ENCODE data around the gene CBX5.
"Not testable (repeated sequence)": the region's sequence is repeated elsewhere in the genome, so short reads cannot be mapped to it uniquely, and the experiment has no call there.

CBX5 gene

GRCh38 chr12:54294152-54294952 lies 14.4 kb upstream of the CBX5 start:
- no peak for DNase-seq (ENCODE audit: low read depth)

DNA sequence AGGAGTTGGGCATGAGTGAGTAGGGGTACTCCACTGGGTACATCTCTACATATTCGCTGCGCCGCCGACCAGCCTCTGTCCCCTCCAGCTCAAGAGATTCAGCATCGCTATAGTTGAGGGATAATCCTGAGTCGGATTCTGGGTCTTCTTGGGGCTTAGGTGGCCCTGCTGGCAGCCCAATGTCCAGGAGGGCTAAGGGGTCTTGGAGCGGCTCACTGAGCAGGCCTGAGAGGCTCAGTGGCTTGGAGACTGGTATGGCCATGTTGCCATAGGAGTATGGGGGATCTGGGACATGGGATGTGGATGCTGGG lies 13.0 kb upstream of the CBX5 start:
- no peak for DNase-seq (ENCODE audit: low read depth)

GRCh38 chr12:54292083-54292930 lies 12.4 kb upstream of the CBX5 start:
- DNase-seq (ENCODE audit: low read depth), result no peak

DNA sequence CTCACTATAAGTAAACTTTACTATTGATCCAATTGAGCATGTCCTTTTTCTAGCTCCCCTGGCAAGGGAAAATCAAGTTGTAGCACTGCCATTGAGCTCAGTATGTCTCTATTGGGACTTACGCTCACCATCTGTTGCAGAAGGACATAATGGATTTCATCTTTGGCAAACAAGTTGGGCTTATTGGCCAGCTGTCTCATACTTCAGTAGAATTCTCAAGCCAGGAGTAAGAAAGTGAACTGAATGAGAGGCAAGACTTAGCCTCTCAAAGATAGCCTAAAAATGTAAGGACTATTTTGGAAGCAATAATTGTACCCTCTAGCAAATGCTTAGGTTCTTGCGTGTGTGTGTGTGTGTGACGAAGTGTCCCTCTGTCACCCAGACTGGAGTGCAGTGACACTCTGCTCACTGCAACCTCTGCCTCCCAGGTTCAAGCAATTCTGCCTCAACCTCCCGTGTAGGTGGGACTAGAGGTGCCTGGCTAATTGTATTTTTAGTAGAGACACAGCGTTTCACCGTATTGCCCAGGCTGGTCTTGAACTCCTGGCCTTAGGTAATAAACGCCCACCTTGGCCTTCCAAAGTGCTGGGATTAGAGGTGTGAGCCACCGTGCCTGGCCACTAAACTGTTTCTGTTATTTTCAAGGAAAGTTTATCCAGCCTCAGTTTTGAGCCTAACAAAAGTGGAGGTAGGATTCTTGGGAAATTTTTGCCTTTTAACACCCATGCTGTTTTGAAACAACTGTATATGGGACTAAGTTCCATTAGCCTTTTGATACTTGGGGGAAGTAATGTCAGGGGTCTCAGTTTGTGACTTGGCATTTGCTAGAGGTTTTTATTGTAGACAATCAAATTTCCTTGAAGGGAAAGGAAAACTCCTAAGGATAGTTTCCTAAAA lies 7.6 kb upstream of the CBX5 start:
- DNase-seq (ENCODE audit: low read depth), result no peak

DNA sequence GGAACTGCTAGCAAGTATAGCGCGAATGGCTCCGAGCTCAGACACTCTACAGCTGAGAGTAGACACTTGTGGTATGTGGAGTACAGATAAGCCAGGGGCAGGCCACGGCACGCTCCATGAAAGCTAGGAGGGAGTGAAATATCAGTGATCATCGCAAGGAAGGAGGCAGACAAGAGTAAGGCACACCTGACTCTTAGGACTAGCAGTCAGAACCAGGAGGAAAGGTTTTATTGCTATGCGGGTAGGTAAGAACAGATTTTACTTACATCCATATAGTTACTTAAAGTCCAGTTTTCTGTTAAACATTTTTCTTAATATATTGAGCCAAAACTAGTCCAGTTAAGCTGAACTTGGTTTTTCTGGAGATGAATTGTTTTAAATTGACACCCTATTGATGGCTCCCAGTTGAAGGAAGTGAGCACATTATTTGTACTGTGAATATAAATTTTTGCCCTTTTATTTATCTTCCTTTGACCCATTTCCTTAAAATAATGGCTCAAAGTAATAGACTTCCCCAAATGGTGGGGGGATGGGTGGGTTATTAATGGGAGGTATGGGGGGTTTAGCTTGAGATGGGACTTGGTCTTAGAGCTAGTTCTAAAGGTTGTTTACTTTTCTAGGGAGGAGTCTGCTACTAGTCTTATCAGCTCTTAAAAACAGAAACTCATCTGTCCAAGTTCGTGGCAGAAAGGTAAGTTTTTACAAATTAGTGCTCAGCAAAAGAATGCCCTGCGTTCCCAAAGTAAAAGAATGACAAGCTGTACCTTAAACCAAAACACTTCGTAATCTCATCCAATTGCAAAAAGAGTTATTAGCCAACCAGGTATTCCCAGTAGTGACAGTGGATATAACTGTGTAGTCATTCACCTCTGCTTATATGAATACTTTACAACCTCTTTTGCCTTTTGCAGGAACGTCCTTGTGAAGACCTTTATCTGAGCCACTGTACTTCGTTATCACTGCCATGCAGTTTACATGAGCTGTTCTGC lies 6.4 kb upstream of the CBX5 start:
- no peak for DNase-seq (ENCODE audit: low read depth)

- DNase-seq (ENCODE audit: low read depth), result no peak
These were observed 5.5 kb upstream of the CBX5 start for GRCh38 chr12:54285150-54286041.

DNA sequence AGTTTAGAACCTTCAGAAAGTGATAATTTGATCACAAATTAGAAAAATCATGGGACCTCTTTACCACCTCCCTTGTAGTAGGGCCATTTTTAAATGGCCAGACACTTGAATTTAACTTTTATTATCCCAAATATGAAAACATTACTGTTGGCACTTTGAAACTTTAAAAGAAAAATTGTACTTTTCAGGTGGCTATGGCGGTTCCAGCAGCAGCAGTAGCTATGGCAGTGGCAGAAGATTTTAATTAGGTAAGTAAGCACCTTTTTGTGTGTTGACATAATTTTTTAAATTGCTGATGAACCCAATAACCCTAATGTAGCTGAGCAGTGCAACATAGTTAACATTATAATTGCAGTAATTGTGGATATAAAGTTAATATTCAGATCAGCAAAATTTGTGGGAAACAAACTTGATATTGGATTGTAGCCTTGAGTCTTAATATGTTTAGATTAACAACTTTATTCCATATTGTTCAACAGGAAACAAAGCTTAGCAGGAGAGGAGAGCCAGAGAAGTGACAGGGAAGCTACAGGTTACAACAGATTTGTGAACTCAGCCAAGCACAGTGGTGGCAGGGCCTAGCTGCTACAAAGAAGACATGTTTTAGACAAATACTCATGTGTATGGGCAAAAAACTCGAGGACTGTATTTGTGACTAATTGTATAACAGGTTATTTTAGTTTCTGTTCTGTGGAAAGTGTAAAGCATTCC lies 4.3 kb upstream of the CBX5 start:
- not testable (repeated sequence) for DNase-seq (ENCODE audit: low read depth)

DNA sequence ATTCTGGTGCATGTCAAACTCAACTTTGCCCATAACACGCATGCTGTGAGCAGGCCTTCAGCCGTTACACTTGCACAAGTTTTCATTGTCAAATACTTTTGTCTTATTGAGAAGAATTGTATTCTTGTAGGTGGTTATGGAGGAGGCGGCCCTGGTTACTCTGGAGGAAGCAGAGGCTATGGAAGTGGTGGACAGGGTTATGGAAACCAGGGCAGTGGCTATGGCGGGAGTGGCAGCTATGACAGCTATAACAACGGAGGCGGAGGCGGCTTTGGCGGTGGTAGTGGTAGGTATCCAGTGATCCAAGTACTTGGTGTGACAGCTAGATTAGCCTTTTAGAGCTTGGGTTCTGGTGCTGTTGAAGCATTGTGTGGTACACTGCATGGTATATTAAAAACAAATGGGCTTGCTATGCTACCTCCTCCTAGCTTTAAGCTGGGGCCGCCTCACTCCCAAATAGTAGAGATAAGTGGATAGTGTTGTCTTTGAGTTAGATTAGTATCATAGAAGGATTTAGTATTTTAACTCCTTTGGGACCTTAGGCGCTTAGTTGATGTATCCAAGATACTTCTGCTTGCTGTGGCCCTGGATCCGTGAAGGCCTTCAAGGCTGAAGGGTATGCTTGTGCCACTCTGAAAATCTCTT lies 3.1 kb upstream of the CBX5 start:
- no peak for DNase-seq (ENCODE audit: low read depth)

DNA sequence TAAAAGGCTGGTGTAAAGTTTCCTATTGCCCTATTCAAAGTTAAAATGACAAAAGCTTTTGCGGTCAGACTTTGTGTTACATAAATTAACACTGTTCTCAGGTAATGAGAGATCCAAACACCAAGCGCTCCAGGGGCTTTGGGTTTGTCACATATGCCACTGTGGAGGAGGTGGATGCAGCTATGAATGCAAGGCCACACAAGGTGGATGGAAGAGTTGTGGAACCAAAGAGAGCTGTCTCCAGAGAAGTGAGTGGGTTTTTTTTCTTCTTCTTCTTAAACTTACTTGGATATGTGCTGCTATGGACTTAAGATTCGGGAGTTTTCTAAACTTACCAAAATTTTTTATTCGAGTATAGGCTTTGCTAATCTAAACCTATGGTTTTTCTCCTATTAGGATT lies 1.8 kb upstream of the CBX5 start:
- DNase-seq (ENCODE audit: low read depth), result not testable (repeated sequence)

- not testable (repeated sequence) for DNase-seq (ENCODE audit: low read depth)
These were observed 1.3 kb upstream of the CBX5 start for GRCh38 chr12:54281261-54281638.

- peak; percentile 97 for DNase-seq (ENCODE audit: low read depth)
These were observed 742 bp upstream of the CBX5 start, which contains the start of gene HNRNPA1 for GRCh38 chr12:54280468-54281260. Gene HNRNPA1 (plus strand): TSS chr12:54280726. CDS start chr12:54280808, 82 bp downstream.

DNA sequence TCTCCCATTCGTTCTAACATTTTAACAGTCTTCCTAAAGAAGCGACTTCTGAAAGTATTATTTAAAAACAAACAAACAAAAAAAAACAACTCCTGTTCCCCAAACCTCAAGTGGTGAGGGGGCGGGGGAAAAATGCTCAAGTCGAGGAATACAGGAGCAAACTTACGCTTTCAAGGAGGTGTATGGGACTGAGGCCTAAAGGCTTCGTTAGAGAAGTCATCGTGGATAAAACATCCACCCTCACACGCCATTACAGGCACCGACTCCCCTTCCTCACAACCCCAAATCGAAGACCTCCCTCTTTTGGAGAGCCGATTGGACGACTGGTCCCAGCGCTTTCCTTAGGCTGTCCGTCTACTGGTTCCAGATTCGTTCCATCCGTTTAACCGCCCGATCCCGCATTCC lies 693 bp downstream of the CBX5 start:
- no peak for DNase-seq (ENCODE audit: low read depth)

DNA sequence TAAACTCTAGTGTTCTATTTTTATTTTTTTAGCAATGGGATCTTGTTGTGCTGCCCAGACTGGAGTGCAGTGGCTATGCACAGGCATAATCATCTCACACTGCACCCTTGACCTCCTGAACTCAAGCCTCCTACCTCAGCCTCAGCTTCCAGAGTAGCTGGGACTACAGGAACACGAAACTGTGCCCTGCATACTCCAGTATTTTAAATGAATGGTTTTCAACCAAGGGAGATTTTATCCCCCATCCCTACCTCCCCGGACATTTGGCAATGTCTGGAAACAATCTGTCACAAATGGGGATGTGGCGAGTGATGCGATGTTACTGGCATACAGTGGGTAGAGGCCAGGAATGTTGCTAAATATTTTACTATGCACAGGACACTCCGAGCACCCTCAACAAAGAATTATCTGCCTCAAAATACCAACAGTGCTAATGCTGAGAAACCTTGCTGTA lies 2.1 kb downstream of the CBX5 start:
- DNase-seq (ENCODE audit: low read depth), result no peak

DNA sequence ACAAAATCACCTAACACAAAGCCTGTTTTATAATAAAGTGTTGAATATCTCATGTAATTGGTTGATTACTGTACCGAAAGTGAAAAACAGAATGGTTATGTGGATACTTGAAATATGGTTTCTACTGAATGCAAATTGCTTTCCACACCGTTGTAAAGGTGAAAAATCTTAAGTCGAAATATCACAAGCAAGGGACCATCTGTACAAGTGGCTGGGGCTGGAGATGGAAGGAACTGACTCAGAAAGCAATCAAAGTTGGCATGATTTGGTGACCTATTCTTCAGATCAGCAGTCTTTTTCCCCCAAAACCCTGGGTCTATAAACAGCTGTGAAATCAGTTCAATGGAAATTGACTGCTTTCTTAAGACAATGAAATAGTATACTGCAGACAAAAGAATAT lies 3.6 kb downstream of the CBX5 start:
- DNase-seq (ENCODE audit: low read depth), result no peak

DNA sequence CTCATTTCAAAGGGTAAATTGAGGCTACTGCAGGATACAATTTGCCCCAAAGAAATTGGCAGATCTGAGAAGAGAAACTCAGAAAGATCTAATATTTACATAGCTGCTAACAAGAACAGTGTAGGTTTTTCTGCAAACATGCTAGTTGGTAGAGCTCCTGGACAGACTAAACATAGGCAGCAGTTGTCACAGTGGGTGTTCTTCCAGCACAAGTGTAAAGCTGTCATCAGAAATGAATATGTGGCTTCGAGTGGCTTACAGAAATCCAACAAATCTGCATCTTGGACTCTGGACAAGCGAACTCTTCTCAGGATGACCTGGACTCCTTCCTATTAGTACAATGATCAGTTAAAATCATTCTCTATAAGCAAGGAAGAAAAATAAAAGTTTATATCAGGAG lies 5.9 kb downstream of the CBX5 start:
- no peak for DNase-seq (ENCODE audit: low read depth)

DNA sequence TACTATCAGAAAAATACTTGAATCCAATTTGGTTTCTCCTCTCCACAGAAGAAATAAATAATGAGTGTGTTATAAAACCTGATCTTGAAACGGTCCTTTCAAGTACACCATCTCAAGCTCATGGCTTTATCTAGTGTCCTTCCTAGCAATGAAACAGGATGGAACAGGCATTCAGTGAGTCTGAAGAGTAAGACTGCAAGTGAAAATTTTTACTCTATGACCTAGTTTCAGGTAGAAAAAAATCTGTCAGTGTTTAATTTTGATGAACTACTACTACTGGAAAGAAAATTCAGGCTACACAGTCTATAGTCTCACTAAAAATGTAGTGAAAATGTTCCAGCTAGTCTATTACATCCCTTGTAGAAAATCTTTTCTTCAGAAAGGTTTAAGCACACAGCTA lies 7.7 kb downstream of the CBX5 start:
- DNase-seq (ENCODE audit: low read depth), result no peak

GRCh38 chr12:54270345-54270744 lies 9.6 kb downstream of the CBX5 start:
- DNase-seq (ENCODE audit: low read depth), result no peak

GRCh38 chr12:54266852-54267251 lies 13.1 kb downstream of the CBX5 start:
- no peak for DNase-seq (ENCODE audit: low read depth)
